HG02973 (cell line): Measurements from ENCODE around the gene FNDC3B.

Experiments
- ATAC-seq: cut with Tn5 transposase; IDR thresholded peaks from one replicate; pipeline ENCODE4 v1.9.1; 2021; ENCODE audit warnings: moderate library complexity; ENCODE audit not compliant: unreplicated experiment

FNDC3B gene

GRCh38 chr3:172132159-172132586 lies 92.8 kb downstream of the FNDC3B start:
- no peak for ATAC-seq

GRCh38 chr3:172132721-172133311 lies 93.4 kb downstream of the FNDC3B start:
- ATAC-seq: no peak

GRCh38 chr3:172133838-172134237 lies 94.5 kb downstream of the FNDC3B start:
- no peak for ATAC-seq

- peak; percentile 38 for ATAC-seq
Measured at GRCh38 chr3:172134352-172134751, 95.0 kb downstream of the FNDC3B start.

GRCh38 chr3:172135185-172135584 lies 95.8 kb downstream of the FNDC3B start:
- no peak for ATAC-seq

- no peak for ATAC-seq
Measured at GRCh38 chr3:172135820-172136219, 96.4 kb downstream of the FNDC3B start.

- no peak for ATAC-seq
Measured at GRCh38 chr3:172136330-172136729, 97.0 kb downstream of the FNDC3B start.

- ATAC-seq: no peak
Measured at GRCh38 chr3:172137287-172138192, 98.2 kb downstream of the FNDC3B start.

- ATAC-seq: no peak
Measured at GRCh38 chr3:172138193-172138537, 98.8 kb downstream of the FNDC3B start.

- peak; percentile 34 for ATAC-seq
Measured at GRCh38 chr3:172138792-172139507, 99.6 kb downstream of the FNDC3B start.

GRCh38 chr3:172139528-172140276 lies 100.3 kb downstream of the FNDC3B start:
- no peak for ATAC-seq

- ATAC-seq: no peak
Measured at GRCh38 chr3:172140499-172141391, 101.4 kb downstream of the FNDC3B start.

GRCh38 chr3:172142051-172142863 lies 102.9 kb downstream of the FNDC3B start:
- peak; percentile 68 for ATAC-seq

- ATAC-seq: peak; percentile 0
Measured at GRCh38 chr3:172142864-172143451, 103.6 kb downstream of the FNDC3B start.

GRCh38 chr3:172143739-172144497 lies 104.5 kb downstream of the FNDC3B start:
- ATAC-seq: no peak

- no peak for ATAC-seq
Measured at GRCh38 chr3:172144601-172145000, 105.2 kb downstream of the FNDC3B start.

GRCh38 chr3:172145031-172145686 lies 105.8 kb downstream of the FNDC3B start:
- peak; percentile 42 for ATAC-seq

GRCh38 chr3:172146349-172146748 lies 107.0 kb downstream of the FNDC3B start:
- no peak for ATAC-seq
